Thyroid gland (tissue), 4 donors: Measurements from ENCODE around the gene TMEM266.

ENCODE experiments used
- CTCF ChIP-seq, 6 experiments: fragments of 200-600 bp in 3 of 6; fragments of 450-650 bp in 3 of 6; sonication (generic) in 3 of 6; IDR thresholded peaks; one replicate each; pipeline ENCODE4 v1.5.1; 2016 to 2019; ENCODE audit warnings: antibody characterized with exemption in 6 of 6, mild to moderate bottlenecking in 2 of 6, inconsistent platforms in 1 of 6, moderate library complexity in 1 of 6
- POLR2A ChIP-seq, 2 donors: fragments of 450-650 bp; IDR thresholded peaks; one replicate each; pipeline ENCODE4 v1.6.1; 2017; ENCODE audit warnings: antibody characterized with exemption in 2 of 2, mild to moderate bottlenecking in 2 of 2, moderate library complexity in 1 of 2

- TF ChIP-seq CTCF (IDR thresholded peaks at IDR 0.05) (no peak), POLR2A (IDR thresholded peaks at IDR 0.05) (no peak)
Measured at GRCh38 chr15:76099388-76099787, 39.6 kb downstream of the TMEM266 start.
